ENCODE measurements around the gene ZNF892.
A peak's percentile ranks its signal among the peaks of the same experiment; 100 is the strongest.
"Not testable (repeated sequence)": the region's sequence is repeated elsewhere in the genome, so short reads cannot be mapped to it uniquely, and the experiment has no call there.

The ZNF892 gene

DNA sequence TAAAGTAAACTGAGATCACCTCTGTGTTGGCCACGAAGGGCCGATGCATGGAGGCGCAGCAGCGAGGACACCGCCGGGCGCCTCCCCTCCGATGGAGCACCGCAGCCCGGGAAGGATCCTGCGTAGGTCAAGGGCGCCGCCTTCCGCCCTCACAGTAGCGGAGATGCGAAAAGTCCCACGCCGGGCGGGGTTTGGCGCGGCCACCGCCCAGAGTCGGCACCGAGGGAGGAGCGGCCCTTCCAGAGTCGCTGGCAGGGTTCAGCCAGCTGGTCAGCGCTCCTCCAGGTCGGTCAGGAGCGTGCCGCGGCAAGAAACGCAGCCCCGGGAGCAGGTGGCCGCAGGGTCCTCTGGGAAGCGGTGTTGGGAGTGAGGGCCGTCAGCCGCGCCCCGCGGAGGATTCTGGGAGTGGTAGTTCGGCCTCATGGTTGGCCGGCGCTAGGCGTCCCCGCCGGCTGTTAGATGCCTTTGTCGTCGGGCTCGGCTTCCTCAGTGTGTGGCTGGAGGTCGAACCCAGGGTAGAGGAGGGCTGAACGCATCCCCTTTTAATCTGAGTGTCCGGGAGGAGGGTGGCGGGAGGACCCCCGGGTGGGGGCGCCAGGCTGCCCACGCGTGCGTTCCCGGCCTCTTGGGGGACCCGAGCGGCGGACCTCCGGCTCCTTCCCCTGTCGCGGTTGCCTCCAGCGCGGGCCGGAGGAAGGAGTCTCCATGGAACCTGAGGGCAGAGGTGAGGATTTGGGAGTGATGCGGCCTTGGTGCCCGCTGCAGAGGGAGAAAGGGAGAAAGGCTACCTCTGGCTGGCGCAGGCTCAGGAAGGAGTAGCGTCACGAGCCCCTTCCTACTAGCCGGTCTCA lies at the start of gene ZNF892:
Gene ZNF892 (plus strand): TSS at position 411 of the 851 bp plus-strand sequence. CDS start 295 bp downstream, at position 706.
- H3K4me3 Mint-ChIP-seq: peak within 1 kb of the TSS; percentile 94
- H3K9me3 Mint-ChIP-seq: peaks cover 15% of the 10 kb centered on the region
- H3K27ac Mint-ChIP-seq: peak within 1 kb of the TSS; percentile 59
- H3K4me1 Mint-ChIP-seq: peaks cover 18% of the 10 kb centered on the region
- H3K36me3 Mint-ChIP-seq: peaks cover 37% of the 10 kb centered on the region
- no peaks in the 10 kb centered on the region for H3K27me3 Mint-ChIP-seq

DNA sequence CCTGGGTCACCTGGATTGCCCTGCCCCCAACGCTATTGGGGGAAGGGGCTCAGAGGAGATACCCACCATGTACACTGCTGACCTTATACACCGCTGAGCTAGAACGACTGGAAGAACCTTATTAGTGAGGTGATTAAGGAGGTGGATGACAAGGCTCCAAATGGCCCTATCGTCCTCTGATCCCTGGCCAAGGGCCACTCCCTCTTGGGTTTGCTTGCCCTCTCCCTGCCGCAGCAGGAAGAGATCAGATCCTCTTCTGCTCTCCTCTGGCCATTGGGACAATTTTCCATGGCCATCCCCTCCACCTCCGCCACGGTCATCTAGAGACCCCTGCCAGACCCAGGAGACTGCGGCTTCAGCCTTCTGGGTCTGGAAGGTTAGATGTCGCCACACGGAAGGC lies 48.9 kb upstream of the ZNF892 start:
- Mint-ChIP-seq H3K4me3 (peak overlapping the region; percentile 79), H3K27ac (no peak overlapping the region), H3K36me3 (peaks cover 30% of the 10 kb centered on the region), H3K4me1 (peaks cover 6% of the 10 kb centered on the region), H3K27me3 (no peaks in the 10 kb centered on the region), H3K9me3 (peaks cover 14% of the 10 kb centered on the region)

DNA sequence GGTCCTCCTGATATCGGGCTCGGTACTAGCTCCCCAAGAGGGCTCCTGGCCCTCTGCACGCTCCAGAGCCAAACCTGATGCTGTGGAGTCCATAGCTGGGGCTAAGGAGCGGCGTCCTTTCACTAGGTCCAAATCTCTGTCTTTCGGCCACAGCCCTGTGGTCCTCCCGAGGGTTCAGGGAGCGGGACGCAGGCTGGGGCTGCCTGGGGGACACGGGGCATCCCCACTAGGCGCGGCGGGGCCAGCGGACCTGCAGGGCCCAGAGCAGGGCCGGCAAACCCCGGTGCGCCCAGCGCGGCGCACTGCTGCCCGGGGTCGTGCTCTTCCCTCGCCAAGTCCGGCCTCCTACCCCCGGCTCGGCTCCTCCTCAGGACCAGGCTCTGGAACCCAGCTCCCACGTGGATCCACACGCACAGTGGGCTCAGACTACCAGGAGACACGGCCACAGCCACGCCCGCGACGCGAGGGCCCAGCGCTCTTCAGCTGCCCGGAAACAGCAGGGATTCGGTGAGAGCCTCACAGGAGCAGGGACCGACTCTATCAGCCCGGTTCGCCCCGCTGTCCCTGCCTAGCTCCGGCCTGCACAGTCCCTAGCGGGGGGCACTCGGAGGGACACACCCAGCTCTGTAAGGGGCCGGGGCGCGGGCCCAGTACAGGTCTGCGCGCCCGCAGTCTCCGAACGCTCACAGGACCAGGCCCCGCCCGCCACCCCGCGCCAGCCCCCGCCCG lies 48.3 kb upstream of the ZNF892 start:
- peak overlapping the region; percentile 12 for H3K27ac Mint-ChIP-seq
- peak overlapping the region; percentile 79 for H3K4me3 Mint-ChIP-seq
- H3K9me3 Mint-ChIP-seq: peaks cover 14% of the 10 kb centered on the region
- H3K27me3 Mint-ChIP-seq: no peaks in the 10 kb centered on the region
- peaks cover 27% of the 10 kb centered on the region for H3K36me3 Mint-ChIP-seq
- H3K4me1 Mint-ChIP-seq: peaks cover 9% of the 10 kb centered on the region

DNA sequence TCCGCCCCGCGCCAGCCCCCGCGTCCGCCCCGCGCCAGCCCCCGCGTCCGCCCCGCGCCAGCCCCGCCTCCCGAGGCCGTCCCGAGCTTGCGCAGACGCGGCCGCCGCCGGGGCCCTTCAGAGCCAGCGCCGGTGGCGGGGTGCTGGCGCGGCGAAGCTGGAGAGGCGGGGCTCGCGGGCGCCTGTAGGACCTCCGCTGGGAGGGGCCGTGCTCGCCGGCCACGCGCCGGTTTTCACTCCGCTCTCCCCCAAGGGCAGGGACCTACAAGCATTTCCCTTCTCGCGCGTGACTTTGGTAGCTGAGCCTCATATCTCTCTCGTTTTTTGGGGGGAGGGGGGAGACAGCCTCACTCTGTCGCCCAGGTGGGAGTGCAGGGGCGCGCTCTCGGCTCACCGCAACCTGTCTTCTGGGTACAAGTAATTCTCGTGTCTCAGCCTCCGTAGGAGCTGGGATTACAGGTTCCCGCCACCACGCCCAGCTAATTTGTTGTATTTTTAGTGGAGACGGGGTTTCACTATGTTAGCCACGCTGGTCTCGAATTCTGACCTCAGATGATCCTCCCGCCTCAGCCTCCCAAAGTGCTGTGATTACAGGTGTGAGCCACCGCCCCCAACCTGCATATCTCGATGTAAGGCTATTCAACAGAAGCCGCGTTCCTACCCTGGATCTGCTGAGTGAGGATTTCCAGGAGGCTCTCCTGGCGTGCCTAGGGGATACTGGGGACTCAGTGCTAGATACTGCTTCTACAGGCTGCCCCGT lies 47.5 kb upstream of the ZNF892 start, which contains the start of gene ZNF514:
Gene ZNF514 (minus strand): TSS at position 159 of the 760 bp plus-strand sequence. CDS start 6,595 bp downstream, outside the sequence.
- Mint-ChIP-seq H3K9me3 (peaks cover 8% of the 10 kb centered on the region), H3K27me3 (no peaks in the 10 kb centered on the region), H3K27ac (peak within 1 kb of the TSS; percentile 92), H3K36me3 (peaks cover 21% of the 10 kb centered on the region), H3K4me3 (peak within 1 kb of the TSS; percentile 91), H3K4me1 (peaks cover 18% of the 10 kb centered on the region)

- peaks cover 5% of the 10 kb centered on the region for H3K9me3 Mint-ChIP-seq
- H3K4me3 Mint-ChIP-seq: peak overlapping the region; percentile 100
- peaks cover 50% of the 10 kb centered on the region for H3K4me1 Mint-ChIP-seq
- H3K27ac Mint-ChIP-seq: peak overlapping the region; percentile 98
- H3K36me3 Mint-ChIP-seq: peaks cover 11% of the 10 kb centered on the region
- H3K27me3 Mint-ChIP-seq: no peaks in the 10 kb centered on the region
Measured at GRCh38 chr2:95165030-95165370, 42.3 kb upstream of the ZNF892 start.

DNA sequence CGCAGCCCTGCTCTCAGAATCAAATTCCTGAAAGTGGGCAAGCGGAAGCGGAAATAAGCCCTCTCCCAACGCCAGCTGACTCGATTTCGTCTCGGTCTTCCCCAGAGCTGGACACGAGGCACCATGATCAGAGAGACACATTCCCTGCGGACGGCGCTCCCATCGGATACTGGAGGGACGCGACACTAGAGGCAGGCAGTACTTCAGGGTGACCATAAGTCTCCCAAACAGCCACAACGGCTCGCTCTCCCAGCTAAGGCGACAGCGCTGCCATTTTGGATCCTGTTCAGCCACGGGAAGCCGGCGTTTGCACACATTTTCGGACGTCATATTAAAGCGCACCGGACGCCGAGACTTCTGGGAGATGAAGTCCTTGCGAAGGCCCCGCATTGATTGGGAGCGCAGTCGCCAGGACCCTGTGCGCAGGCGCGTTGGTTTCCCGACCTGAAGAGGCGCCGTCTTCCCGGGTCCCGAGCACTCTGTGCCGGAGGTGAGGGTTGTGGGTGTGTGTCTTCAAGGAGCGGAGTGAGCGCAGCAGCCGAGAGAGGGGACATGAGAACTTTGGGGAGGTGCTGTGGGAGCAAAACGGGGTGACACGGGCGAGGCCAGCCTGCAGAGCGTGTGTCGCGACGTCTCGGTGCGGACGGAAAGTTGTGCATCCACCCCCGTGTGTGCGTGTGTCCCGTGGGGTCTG lies 41.8 kb upstream of the ZNF892 start, which contains the start of gene ZNF2:
Gene ZNF2 (plus strand): TSS at position 439 of the 694 bp plus-strand sequence. CDS start 10,418 bp downstream, outside the sequence.
- H3K36me3 Mint-ChIP-seq: peaks cover 11% of the 10 kb centered on the region
- H3K27ac Mint-ChIP-seq: peak within 1 kb of the TSS; percentile 98
- H3K9me3 Mint-ChIP-seq: peaks cover 5% of the 10 kb centered on the region
- H3K27me3 Mint-ChIP-seq: no peaks in the 10 kb centered on the region
- H3K4me3 Mint-ChIP-seq: peak within 1 kb of the TSS; percentile 100
- peaks cover 47% of the 10 kb centered on the region for H3K4me1 Mint-ChIP-seq

DNA sequence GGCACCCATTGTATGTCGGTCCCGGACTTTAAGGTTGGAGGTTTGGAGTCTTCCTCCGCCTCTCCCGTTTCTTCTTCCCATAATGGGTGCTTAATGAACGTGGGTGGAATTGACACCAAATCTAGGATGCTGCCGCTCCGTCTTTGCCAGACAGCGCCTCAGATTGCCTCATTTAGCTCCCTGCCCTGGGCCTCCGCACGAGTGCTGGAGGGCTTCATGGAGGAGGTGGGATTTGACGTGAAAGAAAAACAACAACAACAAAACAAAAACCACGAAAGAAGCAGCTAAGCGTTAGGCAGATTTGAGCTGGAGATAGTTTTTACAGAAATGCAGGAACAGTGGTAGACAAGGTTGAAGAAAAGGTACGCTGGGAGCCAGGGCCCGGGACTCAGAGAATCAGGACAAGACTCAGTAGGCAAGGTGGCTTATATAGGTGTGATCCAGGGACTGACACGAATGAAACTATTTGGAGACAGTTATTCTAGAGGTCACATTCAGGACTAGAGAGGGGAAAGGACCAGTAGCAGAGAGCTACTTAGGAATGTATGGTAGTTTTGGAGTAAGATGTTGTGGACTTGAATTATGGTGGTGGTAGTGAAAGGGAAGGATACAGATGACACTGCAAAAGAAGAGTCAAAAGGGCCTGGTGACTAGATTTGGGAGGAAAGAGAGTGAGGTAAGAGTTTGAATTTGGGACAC lies 41.1 kb upstream of the ZNF892 start:
- Mint-ChIP-seq H3K27me3 (no peaks in the 10 kb centered on the region), H3K36me3 (peaks cover 11% of the 10 kb centered on the region), H3K9me3 (peaks cover 5% of the 10 kb centered on the region), H3K4me1 (peaks cover 47% of the 10 kb centered on the region), H3K4me3 (peak overlapping the region; percentile 100), H3K27ac (peak overlapping the region; percentile 68)

DNA sequence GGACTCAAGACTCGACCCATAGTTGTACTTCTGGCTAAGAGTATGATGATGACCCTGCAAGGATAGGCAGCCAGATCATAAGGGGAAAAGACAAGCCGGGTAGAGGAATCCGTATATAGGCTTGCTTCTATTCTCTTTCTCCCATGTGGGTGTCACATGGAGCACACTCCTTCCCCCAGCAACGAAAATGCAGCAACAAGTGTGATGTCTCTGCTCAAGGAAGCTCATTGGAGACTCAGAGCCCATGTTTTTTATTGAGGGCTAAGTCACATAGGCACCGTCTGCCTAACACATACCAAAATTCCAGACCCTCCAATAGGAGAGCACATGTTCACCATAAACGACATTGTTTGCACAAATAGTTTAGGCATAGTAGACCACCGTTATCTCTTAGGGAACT lies 35.4 kb upstream of the ZNF892 start:
- H3K4me3 Mint-ChIP-seq: no peak overlapping the region

GRCh38 chr2:95174031-95174542 lies 33.2 kb upstream of the ZNF892 start:
- Mint-ChIP-seq H3K36me3 (peaks cover 26% of the 10 kb centered on the region), H3K4me1 (peaks cover 6% of the 10 kb centered on the region), H3K27ac (no peak overlapping the region), H3K27me3 (no peaks in the 10 kb centered on the region), H3K4me3 (no peak overlapping the region), H3K9me3 (peaks cover 6% of the 10 kb centered on the region)

More for the DNA sequence above, 35.4 kb upstream of the ZNF892 start:
- H3K36me3 Mint-ChIP-seq: peaks cover 16% of the 10 kb centered on the region
- peaks cover 18% of the 10 kb centered on the region for H3K4me1 Mint-ChIP-seq
- H3K27me3 Mint-ChIP-seq: no peaks in the 10 kb centered on the region
- H3K27ac Mint-ChIP-seq: no peak overlapping the region
- no peaks in the 10 kb centered on the region for H3K9me3 Mint-ChIP-seq

DNA sequence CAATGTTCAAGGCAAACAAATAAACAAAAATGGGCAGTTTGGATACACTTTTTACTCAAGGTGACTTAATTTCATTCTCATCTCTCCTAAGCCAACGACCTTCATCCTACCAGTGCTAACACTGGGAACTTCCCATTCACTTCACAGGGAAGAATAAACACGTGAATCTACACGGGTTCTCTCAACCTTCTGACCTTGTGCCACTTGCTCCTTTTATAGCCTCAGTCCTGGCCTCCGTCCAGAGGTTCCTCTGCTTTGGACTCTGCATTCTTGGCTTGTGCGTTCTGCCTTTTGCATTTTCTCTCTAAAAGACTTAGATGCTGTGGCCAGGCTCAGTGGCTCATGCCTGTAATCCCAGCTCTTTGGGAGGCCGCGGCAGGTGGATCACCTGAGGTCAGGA lies 27.9 kb upstream of the ZNF892 start:
- Mint-ChIP-seq H3K36me3 (peaks cover 60% of the 10 kb centered on the region), H3K9me3 (peaks cover 17% of the 10 kb centered on the region), H3K27ac (no peak overlapping the region), H3K27me3 (no peaks in the 10 kb centered on the region), H3K4me1 (no peaks in the 10 kb centered on the region), H3K4me3 (no peak overlapping the region)

DNA sequence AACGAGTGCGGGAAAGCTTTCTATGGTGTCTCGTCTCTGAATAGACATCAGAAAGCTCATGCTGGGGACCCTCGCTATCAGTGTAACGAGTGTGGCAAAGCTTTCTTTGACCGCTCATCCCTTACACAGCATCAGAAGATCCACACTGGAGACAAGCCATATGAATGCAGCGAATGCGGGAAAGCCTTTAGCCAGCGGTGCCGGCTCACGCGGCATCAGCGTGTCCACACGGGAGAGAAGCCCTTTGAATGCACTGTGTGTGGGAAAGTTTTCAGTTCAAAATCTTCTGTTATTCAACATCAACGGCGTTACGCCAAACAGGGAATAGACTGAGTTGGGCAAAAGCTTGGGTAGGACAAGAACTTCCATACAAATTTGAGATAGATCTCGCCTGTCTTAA lies 25.5 kb upstream of the ZNF892 start:
- H3K4me1 Mint-ChIP-seq: no peaks in the 10 kb centered on the region
- peaks cover 57% of the 10 kb centered on the region for H3K36me3 Mint-ChIP-seq
- H3K4me3 Mint-ChIP-seq: no peak overlapping the region
- peaks cover 25% of the 10 kb centered on the region for H3K9me3 Mint-ChIP-seq
- H3K27ac Mint-ChIP-seq: no peak overlapping the region
- H3K27me3 Mint-ChIP-seq: no peaks in the 10 kb centered on the region

- H3K27ac Mint-ChIP-seq: no peak overlapping the region
- H3K27me3 Mint-ChIP-seq: peaks cover 6% of the 10 kb centered on the region
- H3K4me1 Mint-ChIP-seq: no peaks in the 10 kb centered on the region
- H3K9me3 Mint-ChIP-seq: peaks cover 19% of the 10 kb centered on the region
- no peak overlapping the region for H3K4me3 Mint-ChIP-seq
- peaks cover 29% of the 10 kb centered on the region for H3K36me3 Mint-ChIP-seq
Measured at GRCh38 chr2:95185197-95185596, 22.1 kb upstream of the ZNF892 start.

GRCh38 chr2:95185973-95186372 lies 21.3 kb upstream of the ZNF892 start:
- Mint-ChIP-seq H3K4me1 (no peaks in the 10 kb centered on the region), H3K9me3 (peaks cover 15% of the 10 kb centered on the region), H3K27ac (no peak overlapping the region), H3K27me3 (peaks cover 8% of the 10 kb centered on the region), H3K36me3 (peaks cover 24% of the 10 kb centered on the region), H3K4me3 (no peak overlapping the region)

DNA sequence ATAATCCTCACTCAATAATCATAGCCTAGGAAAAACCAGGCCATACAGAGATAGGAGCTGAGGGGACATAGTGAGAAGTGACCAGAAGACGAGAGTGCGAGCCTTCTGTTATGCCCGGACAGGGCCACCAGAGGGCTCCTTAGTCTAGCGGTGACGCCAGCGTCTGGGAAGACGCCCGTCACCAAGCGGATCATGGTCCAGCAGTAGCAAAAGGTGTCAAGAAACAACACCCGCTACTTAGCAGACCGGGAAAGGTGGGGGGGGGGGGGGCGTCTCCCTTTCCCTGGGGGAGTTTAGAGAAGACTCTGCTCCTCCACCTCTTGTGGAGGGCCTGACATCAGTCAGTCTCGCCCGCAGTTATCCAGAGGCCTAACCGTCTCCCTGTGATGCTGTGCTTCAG lies 14.4 kb upstream of the ZNF892 start:
- H3K27ac Mint-ChIP-seq, H3K4me3 Mint-ChIP-seq: not testable (repeated sequence)

More for the DNA sequence above, 14.4 kb upstream of the ZNF892 start:
- not testable (repeated sequence) for H3K36me3 Mint-ChIP-seq, H3K9me3 Mint-ChIP-seq, H3K4me1 Mint-ChIP-seq
- H3K27me3 Mint-ChIP-seq: peaks cover 19% of the 10 kb centered on the region

All from activated naive CD4-positive, alpha-beta T cell treated with anti-CD3 and anti-CD28 coated beads, Interleukin-2, amount 50 U/mL, for 24 hours (primary cell).